WI38 (cell line): Measurements from ENCODE around the gene KRT86.
"Not testable (repeated sequence)": the region's sequence is repeated elsewhere in the genome, so short reads cannot be mapped to it uniquely, and the experiment has no call there.

Source experiments
- H3K4me3 ChIP-seq: 2 replicates; pipeline ENCODE4 v1.5.1; 2011; ENCODE audit warnings: low read depth, mild to moderate bottlenecking, control low read depth, low read length
- TF ChIP-seq, protein P1 (sequence below): IDR thresholded peaks from 2 replicates; pipeline ENCODE4 v1.5.1; 2012; ENCODE audit warnings: low read depth, mild to moderate bottlenecking, control low read depth, low read length

KRT86 gene

DNA sequence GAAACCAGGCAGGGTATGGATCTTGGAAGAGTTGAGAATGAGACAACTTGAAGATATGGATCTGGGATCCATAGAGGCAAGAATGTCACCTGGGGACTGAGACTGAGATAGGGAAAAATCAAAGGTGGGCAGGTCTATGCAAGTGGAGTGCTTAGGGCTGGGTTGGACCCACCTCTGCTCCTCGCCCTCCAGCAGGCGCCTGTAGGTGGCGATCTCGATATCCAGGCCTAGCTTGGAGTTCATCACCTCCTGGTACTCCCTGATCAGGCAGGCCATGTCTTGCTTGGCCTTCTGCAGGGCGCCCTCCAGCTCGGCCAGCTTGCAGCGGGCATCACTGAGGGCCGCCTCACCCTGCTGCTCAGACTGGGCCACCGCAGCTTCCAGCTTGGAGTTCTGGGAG lies 41.3 kb downstream of the KRT86 start:
- not testable (repeated sequence) for H3K4me3 ChIP-seq
- TF ChIP-seq, protein P1, sequence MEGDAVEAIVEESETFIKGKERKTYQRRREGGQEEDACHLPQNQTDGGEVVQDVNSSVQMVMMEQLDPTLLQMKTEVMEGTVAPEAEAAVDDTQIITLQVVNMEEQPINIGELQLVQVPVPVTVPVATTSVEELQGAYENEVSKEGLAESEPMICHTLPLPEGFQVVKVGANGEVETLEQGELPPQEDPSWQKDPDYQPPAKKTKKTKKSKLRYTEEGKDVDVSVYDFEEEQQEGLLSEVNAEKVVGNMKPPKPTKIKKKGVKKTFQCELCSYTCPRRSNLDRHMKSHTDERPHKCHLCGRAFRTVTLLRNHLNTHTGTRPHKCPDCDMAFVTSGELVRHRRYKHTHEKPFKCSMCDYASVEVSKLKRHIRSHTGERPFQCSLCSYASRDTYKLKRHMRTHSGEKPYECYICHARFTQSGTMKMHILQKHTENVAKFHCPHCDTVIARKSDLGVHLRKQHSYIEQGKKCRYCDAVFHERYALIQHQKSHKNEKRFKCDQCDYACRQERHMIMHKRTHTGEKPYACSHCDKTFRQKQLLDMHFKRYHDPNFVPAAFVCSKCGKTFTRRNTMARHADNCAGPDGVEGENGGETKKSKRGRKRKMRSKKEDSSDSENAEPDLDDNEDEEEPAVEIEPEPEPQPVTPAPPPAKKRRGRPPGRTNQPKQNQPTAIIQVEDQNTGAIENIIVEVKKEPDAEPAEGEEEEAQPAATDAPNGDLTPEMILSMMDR, result 0 out of 2 replicates have a peak, but pooled peaks have one; percentile 17

DNA sequence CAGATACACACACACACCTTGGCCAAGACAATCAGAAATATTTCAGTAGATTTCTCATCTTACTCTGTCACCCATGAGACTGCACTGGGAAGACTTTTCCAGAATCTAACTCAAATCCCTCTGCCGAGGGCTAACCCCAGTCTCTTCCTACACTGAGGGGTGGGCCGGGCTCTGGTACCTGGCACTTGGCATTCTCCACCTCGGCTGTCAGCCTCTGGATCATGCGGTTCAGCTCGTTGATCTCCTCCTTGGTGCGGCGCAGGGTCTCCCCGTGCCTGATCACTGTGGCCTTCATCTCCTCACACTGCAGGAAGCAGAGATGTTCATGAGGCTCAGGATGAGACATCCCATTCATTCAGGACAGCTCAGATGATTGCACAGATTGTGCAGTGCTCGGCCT lies 41.8 kb downstream of the KRT86 start:
- TF ChIP-seq, protein P1, result no peak
- H3K4me3 ChIP-seq, result no peak overlapping the region

- no peak overlapping the region for H3K4me3 ChIP-seq
- TF ChIP-seq, protein P1, result no peak
These were observed 42.3 kb downstream of the KRT86 start for GRCh38 chr12:52316701-52317100.

DNA sequence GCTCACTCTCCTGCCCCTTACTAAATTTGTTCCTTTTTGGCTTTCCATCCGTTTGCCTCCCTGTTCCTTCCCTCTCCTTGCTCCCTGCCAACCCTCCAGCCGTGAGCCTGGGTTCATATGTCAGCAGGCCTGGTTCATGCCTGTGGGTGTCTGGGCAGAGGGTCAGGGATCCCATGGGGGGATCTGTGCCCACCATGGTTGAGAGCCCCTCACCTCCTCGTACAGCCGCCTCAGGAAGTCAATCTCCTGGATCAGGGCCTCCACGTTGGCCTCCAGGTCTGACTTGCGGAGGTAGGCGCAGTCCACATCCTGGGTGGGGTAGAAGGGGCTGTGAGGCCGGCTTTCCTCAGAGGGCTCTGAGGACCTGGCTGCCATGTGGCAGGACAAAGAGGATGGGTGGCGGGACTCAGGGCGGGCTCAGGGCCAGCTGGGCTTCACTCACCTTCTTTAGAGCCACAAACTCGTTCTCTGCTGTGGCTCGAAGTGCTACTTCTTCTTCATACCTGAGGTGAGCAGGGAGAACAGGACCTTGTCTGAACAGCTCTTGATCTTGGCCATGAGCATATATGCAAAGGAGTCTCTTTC lies 43.1 kb downstream of the KRT86 start:
- no peak overlapping the region for H3K4me3 ChIP-seq
- TF ChIP-seq, protein P1, result no peak

DNA sequence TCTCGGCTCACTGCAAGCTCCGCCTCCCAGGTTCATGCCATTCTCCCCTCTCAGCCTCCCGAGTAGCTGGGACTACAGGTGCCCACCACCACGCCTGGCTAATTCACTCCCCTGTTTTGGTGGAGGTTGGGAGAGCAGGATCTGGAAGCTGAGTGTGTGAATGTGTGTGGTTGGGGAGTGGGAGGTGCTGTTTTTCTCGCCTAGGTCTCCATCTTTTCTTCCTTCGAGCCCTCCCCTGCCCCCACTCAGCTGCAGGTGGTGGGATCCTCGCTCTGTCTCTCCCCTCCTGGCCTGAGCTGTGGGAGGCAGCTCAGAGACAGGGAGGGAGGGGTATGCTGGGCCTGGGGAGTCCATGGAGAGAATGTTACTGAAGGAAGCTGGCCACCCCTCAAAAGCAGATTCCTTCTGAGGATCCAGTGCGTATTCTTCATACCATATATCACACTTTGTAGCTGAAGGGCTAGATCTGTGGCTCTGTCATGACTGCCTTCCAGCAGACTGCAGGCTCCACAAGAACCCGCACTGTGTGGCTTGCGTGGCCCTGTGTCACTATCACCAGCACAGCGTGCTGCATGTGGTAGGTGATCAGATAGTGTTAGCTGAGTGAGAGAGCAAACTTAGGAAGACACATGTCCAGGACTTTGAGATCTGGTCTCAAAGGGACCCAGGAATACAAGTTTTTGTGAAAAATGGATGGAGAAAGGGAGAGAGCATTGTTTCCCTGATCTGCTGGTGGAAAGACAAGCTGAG lies 44.0 kb downstream of the KRT86 start:
- TF ChIP-seq, protein P1, result no peak

DNA sequence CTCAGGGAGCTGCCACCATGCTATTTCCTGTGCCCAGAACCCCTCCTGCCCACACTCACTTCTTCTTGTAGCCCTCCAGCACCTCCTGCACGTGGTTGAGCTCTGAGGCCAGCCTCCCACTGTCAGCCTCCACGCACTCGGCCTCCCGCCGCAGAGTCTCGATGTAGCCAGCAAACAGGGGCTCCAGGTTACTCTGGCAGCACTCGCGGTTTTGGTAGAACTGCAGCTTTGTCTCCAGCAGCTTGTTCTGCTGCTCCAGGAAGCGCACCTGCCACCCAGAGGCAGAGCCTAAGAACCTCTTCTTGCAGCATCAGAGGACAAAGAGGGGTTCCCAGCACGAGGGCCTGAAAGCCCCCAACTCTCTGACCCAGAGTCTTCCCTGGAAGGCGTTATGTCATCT lies 44.7 kb downstream of the KRT86 start:
- H3K4me3 ChIP-seq, result no peak overlapping the region
- TF ChIP-seq, protein P1, result no peak

More for the DNA sequence above, 44.0 kb downstream of the KRT86 start:
- no peak overlapping the region for H3K4me3 ChIP-seq

GRCh38 chr12:52320784-52321400 lies 46.4 kb downstream of the KRT86 start, which contains the start of gene KRT83:
KRT83 (minus strand) TSS chr12:52321398; CDS start chr12:52321335, 63 bp downstream.
- no peak within 1 kb of the TSS for H3K4me3 ChIP-seq
- TF ChIP-seq, protein P1, result no peak
